Right renal pelvis (tissue), 4 donors: ENCODE measurements around the gene RSPH4A. TPM values are rescaled to one million over a fixed set of nuclear protein-coding genes. Genes with fewer than 3 reads are reported as not detected.
A peak's percentile ranks its signal among the peaks of the same experiment; 100 is the strongest.
"Not testable (repeated sequence)": the region's sequence is repeated elsewhere in the genome, so short reads cannot be mapped to it uniquely, and the experiment has no call there.

Source experiments
- DNase-seq, 4 donors: peaks; one replicate each; pipeline ENCODE4 v3.0.0-alpha.2; 2013; ENCODE audit warnings: low read depth in 4 of 4, low spot score in 3 of 4, missing footprints in 1 of 4
- polyA plus RNA-seq, 4 donors: library from polyadenylated mRNA; unstranded; fragments of 120-200 nt; gene quantifications; one replicate each; pipeline ENCODE4 v1.2.1, GENCODE V29; 2013; ENCODE audit not compliant: insufficient read length in 4 of 4

The RSPH4A gene
- 1 to 10 TPM; 2.3 to 3.3 (median 2.9) TPM for polyA plus RNA-seq

- peak; percentile 83 to 96 (median 92) for DNase-seq
These were observed at the start of gene RSPH4A for GRCh38 chr6:116615937-116616736. RSPH4A (plus strand) TSS chr6:116616479; CDS start chr6:116616624, 145 bp downstream.

- no peak for DNase-seq
These were observed 48.2 kb upstream of the RSPH4A start for GRCh38 chr6:116568111-116568510.

GRCh38 chr6:116568821-116569755 is 47.2 kb upstream of the RSPH4A start:
- DNase-seq: no peak

- DNase-seq: peak; percentile 95 to 97 (median 96)
These were observed 45.2 kb upstream of the RSPH4A start, which contains the start of gene RWDD1 for GRCh38 chr6:116570856-116571682. RWDD1 (plus strand) TSS chr6:116571504; CDS start chr6:116571583, 79 bp downstream.

- DNase-seq: no peak
These were observed 44.6 kb upstream of the RSPH4A start for GRCh38 chr6:116571683-116572000.

GRCh38 chr6:116572162-116572561 is 44.1 kb upstream of the RSPH4A start:
- no peak for DNase-seq

- DNase-seq: no peak
These were observed 41.1 kb upstream of the RSPH4A start for GRCh38 chr6:116575227-116575626.

GRCh38 chr6:116577486-116577885 is 38.8 kb upstream of the RSPH4A start:
- no peak for DNase-seq

- no peak for DNase-seq
These were observed 37.9 kb upstream of the RSPH4A start for GRCh38 chr6:116578335-116578734.

GRCh38 chr6:116579143-116579542 is 37.1 kb upstream of the RSPH4A start:
- no peak for DNase-seq

GRCh38 chr6:116580198-116580597 is 36.1 kb upstream of the RSPH4A start:
- DNase-seq: no peak

- no peak for DNase-seq
These were observed 30.0 kb upstream of the RSPH4A start for GRCh38 chr6:116586276-116586675.

- DNase-seq: no peak
These were observed 29.5 kb upstream of the RSPH4A start for GRCh38 chr6:116586738-116587137.

- DNase-seq: no peak
These were observed 21.0 kb upstream of the RSPH4A start for GRCh38 chr6:116595247-116595646.

- DNase-seq: no peak
These were observed 19.5 kb upstream of the RSPH4A start for GRCh38 chr6:116596815-116597214.

GRCh38 chr6:116603916-116604315 is 12.4 kb upstream of the RSPH4A start:
- not testable (repeated sequence) for DNase-seq

GRCh38 chr6:116604868-116605267 is 11.4 kb upstream of the RSPH4A start:
- DNase-seq: not testable (repeated sequence)

- DNase-seq: no peak
These were observed 10.3 kb upstream of the RSPH4A start for GRCh38 chr6:116605935-116606334.

GRCh38 chr6:116611056-116611455 is 5.2 kb upstream of the RSPH4A start:
- DNase-seq: no peak

GRCh38 chr6:116616737-116617053 is 416 bp downstream of the RSPH4A start:
- DNase-seq: no peak
